Trophoblast cell (in vitro differentiated cells and primary cell): Measurements from ENCODE around the gene MRPS10. TPM values are rescaled to one million over a fixed set of nuclear protein-coding genes. Genes with fewer than 3 reads are reported as not detected.

Experiments used
- DNase-seq, 2 donors: peaks; one replicate each; pipeline ENCODE4 v3.0.0-alpha.2; 2016
- H2AFZ ChIP-seq: 2 replicates; pipeline ENCODE4 v1.6.1; 2013; ENCODE audit warnings: low read length, moderate library complexity, mild to moderate bottlenecking; ENCODE audit not compliant: insufficient read depth, poor library complexity
- H2AK5ac ChIP-seq: 2 replicates; pipeline ENCODE4 v1.6.1; 2013; ENCODE audit warnings: mild to moderate bottlenecking, low read length
- H2BK120ac ChIP-seq: 2 replicates; pipeline ENCODE4 v1.6.1; 2013; ENCODE audit warnings: low read length, mild to moderate bottlenecking, moderate library complexity; ENCODE audit not compliant: insufficient read depth, poor library complexity
- H2BK12ac ChIP-seq: 2 replicates; pipeline ENCODE4 v1.6.1; 2013; ENCODE audit warnings: mild to moderate bottlenecking, low read length, moderate library complexity
- H2BK5ac ChIP-seq: 2 replicates; pipeline ENCODE4 v1.6.1; 2013; ENCODE audit warnings: low read length, low read depth, moderate library complexity, mild to moderate bottlenecking; ENCODE audit not compliant: poor library complexity
- H3K14ac ChIP-seq: 2 replicates; pipeline ENCODE4 v1.6.1; 2013; ENCODE audit warnings: mild to moderate bottlenecking, low read length
- H3K18ac ChIP-seq: 2 replicates; pipeline ENCODE4 v1.6.1; 2013; ENCODE audit warnings: mild to moderate bottlenecking, low read length
- H3K23ac ChIP-seq: 2 replicates; pipeline ENCODE4 v1.6.1; 2013; ENCODE audit warnings: low read length
- H3K27ac ChIP-seq: 2 replicates; pipeline ENCODE4 v1.5.1; 2013; ENCODE audit warnings: low read depth, mild to moderate bottlenecking, inconsistent platforms, low read length, moderate library complexity
- H3K27me3 ChIP-seq: 2 replicates; pipeline ENCODE4 v1.6.1; 2013; ENCODE audit warnings: inconsistent platforms, mild to moderate bottlenecking, low read length, moderate library complexity; ENCODE audit not compliant: insufficient read depth
- H3K36me3 ChIP-seq, 2 experiments: 1 replicate in 1 of 2; 2 replicates in 1 of 2; pipeline ENCODE4 v1.6.1; 2013; ENCODE audit warnings: low read length in 2 of 2, mild to moderate bottlenecking in 2 of 2, moderate library complexity in 1 of 2; ENCODE audit not compliant: insufficient read depth in 2 of 2, control insufficient read depth in 1 of 2
- H3K4ac ChIP-seq: 2 replicates; pipeline ENCODE4 v1.6.1; 2013; ENCODE audit warnings: low read depth, mild to moderate bottlenecking, low read length, moderate library complexity
- H3K4me1 ChIP-seq, 2 experiments: 1 replicate in 1 of 2; 2 replicates in 1 of 2; pipeline ENCODE4 v1.6.1; 2013; ENCODE audit warnings: low read length in 2 of 2, mild to moderate bottlenecking in 2 of 2, moderate library complexity in 1 of 2; ENCODE audit not compliant: insufficient read depth in 2 of 2, control insufficient read depth in 1 of 2
- H3K4me2 ChIP-seq: 2 replicates; pipeline ENCODE4 v1.6.1; 2013; ENCODE audit warnings: inconsistent platforms, mild to moderate bottlenecking, low read length, moderate library complexity
- H3K4me3 ChIP-seq: 2 replicates; pipeline ENCODE4 v1.5.1; 2013; ENCODE audit warnings: mild to moderate bottlenecking, low read depth, low read length, inconsistent platforms
- H3K79me1 ChIP-seq: one replicate; pipeline ENCODE4 v1.6.1; 2013; ENCODE audit warnings: low read length
- H3K79me2 ChIP-seq: 2 replicates; pipeline ENCODE4 v1.6.1; 2013; ENCODE audit warnings: low read length, mild to moderate bottlenecking; ENCODE audit not compliant: control insufficient read depth, insufficient read depth, poor library complexity
- H3K9ac ChIP-seq: 2 replicates; pipeline ENCODE4 v1.6.1; 2013; ENCODE audit warnings: mild to moderate bottlenecking, low read length
- H3K9me3 ChIP-seq: 2 replicates; pipeline ENCODE4 v1.6.1; 2013; ENCODE audit warnings: low read depth, mild to moderate bottlenecking, control low read depth, inconsistent platforms, low read length; ENCODE audit not compliant: insufficient read depth
- H4K12ac ChIP-seq: 2 replicates; pipeline ENCODE4 v1.6.1; 2013; ENCODE audit warnings: low read depth, mild to moderate bottlenecking, low read length, moderate library complexity
- H4K8ac ChIP-seq: 2 replicates; pipeline ENCODE4 v1.6.1; 2013; ENCODE audit warnings: low read depth, mild to moderate bottlenecking, low read length, moderate library complexity
- H4K91ac ChIP-seq: one replicate; pipeline ENCODE4 v1.6.1; 2013; ENCODE audit warnings: low read depth, mild to moderate bottlenecking, low read length, moderate library complexity
- WGBS: extraction: QIAGEN DNeasy Blood & Tissue Kit; methylation state at CpG from one replicate; pipeline ENCODE4 v1.1.7; 2013; ENCODE audit warnings: missing lambda C conversion rate; ENCODE audit not compliant: insufficient read length, insufficient coverage; ENCODE audit errors: extremely low coverage; 5-methylcytosine and 5-hydroxymethylcytosine counted together
- polyA plus RNA-seq: library from polyadenylated mRNA; stranded (reverse); fragments of 200-250 nt; gene quantifications from 2 replicates; pipeline ENCODE4 v1.2.3, GENCODE V29; 2013

MRPS10 gene
- polyA plus RNA-seq = 21.6 and 21.9 TPM in 2 replicates

DNA sequence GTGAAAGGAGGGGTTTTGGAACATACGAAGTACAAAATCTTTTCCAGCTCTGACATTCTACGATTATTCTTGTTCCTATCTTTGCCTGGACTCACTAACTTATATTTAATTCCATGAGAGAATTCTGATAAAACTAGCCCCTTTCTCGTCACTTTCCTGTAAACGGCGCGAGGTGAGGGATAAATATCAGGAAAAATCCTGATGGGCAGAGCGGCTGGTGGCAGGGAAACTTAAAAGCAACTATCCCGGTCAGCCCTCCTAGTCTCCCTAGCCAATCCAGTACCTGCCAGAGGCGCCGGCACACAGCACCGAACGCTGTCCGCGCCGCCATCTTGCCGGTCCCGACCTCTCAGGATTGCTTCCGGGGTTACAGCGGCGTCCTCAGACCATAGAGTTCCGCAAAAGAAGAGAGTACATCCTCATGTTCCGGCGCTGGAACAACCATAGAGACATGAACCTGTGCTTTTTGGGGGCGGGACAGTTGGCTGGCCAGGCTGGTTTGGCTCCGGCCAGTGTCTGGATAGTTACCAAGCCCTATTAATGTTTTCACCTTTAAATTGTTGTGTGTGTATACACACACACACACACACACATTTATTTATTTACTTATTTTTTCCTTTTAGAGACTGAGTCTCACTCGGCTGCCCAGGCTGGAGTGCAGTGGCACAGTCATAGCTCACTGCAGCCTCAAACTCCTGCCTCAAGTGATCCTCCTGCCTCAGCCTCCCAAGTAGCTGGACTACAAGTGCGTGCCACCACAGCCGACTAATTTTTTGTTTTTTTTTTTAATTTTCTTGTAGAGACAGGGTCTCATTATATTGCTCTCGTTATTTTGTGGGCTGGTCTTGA, at the start of gene MRPS10:
MRPS10 (minus strand) TSS at position 343 of the 849 bp plus-strand sequence; CDS start at position 331, 12 bp downstream.
- Histone ChIP-seq H3K79me2 (no peaks in the 10 kb centered on the region), H2AK5ac (no peak within 1 kb of the TSS), H3K27me3 (no peaks in the 10 kb centered on the region), H4K12ac (peak within 1 kb of the TSS; percentile 93), H3K18ac (no peak within 1 kb of the TSS), H4K91ac (peak within 1 kb of the TSS; percentile 51), H3K79me1 (peaks cover 2% of the 10 kb centered on the region), H2AFZ (peak within 1 kb of the TSS; percentile 98), H3K4ac (peak within 1 kb of the TSS; percentile 70), H3K9ac (peak within 1 kb of the TSS; percentile 77), H3K36me3 (peaks cover 4 to 5% of the 10 kb centered on the region in 2 experiments), H2BK5ac (no peak within 1 kb of the TSS), H4K8ac (peak within 1 kb of the TSS; percentile 93), H3K4me2 (peak within 1 kb of the TSS; percentile 98), H3K4me3 (peak within 1 kb of the TSS; percentile 78), H3K4me1 (no peaks in the 10 kb centered on the region), H3K9me3 (peaks cover 1% of the 10 kb centered on the region), H3K27ac (peak within 1 kb of the TSS; percentile 75), H3K14ac (peak within 1 kb of the TSS; percentile 78), H2BK12ac (no peak within 1 kb of the TSS), H3K23ac (no peak within 1 kb of the TSS), H2BK120ac (no peak within 1 kb of the TSS)
- peak; percentile 96 to 97 for DNase-seq
- no CpG with 5 or more reads among the region's 29 CpGs for WGBS

DNA sequence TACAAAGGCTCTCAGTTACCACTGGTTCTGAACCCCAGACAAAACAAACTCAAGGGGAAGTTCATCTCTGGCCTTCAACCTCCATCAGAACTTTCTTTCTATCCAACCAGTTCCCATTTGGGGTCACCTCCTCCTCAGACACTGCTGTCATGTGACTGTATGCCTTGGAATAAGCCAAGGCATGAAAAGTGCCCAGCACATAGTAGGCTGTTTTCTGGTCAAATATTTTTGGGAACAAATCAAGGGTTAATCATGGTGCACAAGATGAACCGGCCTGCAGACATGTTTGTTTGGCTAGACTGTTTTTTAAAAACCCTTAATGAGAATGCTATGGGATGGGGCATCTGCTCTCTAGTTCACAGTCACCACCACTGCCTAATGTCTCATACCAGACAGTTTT, 48.9 kb upstream of the MRPS10 start:
- no peak overlapping the region for H3K4ac ChIP-seq
- WGBS = no CpG with 5 or more reads among the region's 1 CpG
- H3K27me3 ChIP-seq = no peaks in the 10 kb centered on the region

DNA sequence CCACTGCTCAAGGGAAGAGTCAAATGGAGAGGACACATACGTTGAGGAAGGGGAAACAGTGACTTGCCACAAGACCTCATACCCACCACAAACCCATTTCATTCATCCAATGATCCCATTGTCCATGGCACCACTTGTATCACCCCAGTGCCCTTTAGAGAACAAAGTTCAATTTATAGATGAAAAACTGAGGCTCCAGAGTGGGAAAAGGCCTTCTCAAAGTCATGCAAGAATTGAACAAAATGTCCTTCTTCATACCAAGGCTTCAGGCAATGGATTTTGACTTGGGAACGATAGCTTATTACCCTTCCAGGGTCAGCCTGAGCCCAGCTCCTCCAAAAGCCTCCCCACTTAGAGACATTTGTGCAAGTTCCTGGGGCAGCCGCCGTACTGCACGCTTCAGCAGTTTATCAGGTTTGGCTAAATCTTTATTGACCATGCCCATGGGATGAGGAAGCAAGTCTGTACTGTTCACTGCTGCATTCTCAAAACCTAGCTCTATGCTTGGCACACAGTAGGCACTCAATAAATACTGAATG, 47.3 kb upstream of the MRPS10 start:
- no peak overlapping the region for H4K8ac ChIP-seq
- no peak for DNase-seq
- no peak overlapping the region for H3K18ac ChIP-seq
- no CpG with 5 or more reads among the region's 5 CpGs for WGBS
- no peak overlapping the region for H4K12ac ChIP-seq
- no peaks in the 10 kb centered on the region for H3K4me1 ChIP-seq
- H3K4me2 ChIP-seq = no peak overlapping the region
- H3K23ac ChIP-seq = no peak overlapping the region
- no peak overlapping the region for H4K91ac ChIP-seq
- no peaks in the 10 kb centered on the region for H3K9me3 ChIP-seq
- H3K9ac ChIP-seq = no peak overlapping the region
- no peak overlapping the region for H3K4ac ChIP-seq
- no peak overlapping the region for H2BK12ac ChIP-seq
- H3K27me3 ChIP-seq = no peaks in the 10 kb centered on the region
- peaks cover 3 to 5% of the 10 kb centered on the region in 2 experiments for H3K36me3 ChIP-seq
- no peak overlapping the region for H2AK5ac ChIP-seq
- H2AFZ ChIP-seq = no peak overlapping the region
- no peak overlapping the region for H2BK5ac ChIP-seq
- no peaks in the 10 kb centered on the region for H3K79me2 ChIP-seq
- H3K79me1 ChIP-seq = no peaks in the 10 kb centered on the region
- H3K4me3 ChIP-seq = no peak overlapping the region
- no peak overlapping the region for H3K14ac ChIP-seq
- H3K27ac ChIP-seq = no peak overlapping the region
- no peak overlapping the region for H2BK120ac ChIP-seq

More for the DNA sequence above, 48.9 kb upstream of the MRPS10 start:
- H3K4me2 ChIP-seq = no peak overlapping the region
- no peak overlapping the region for H4K12ac ChIP-seq
- H2BK12ac ChIP-seq = no peak overlapping the region
- H3K79me2 ChIP-seq = no peaks in the 10 kb centered on the region
- no peak overlapping the region for H2AFZ ChIP-seq
- no peak overlapping the region for H4K8ac ChIP-seq
- no peak overlapping the region for H2BK5ac ChIP-seq
- no peak overlapping the region for H3K9ac ChIP-seq
- H3K4me1 ChIP-seq = no peaks in the 10 kb centered on the region
- H3K36me3 ChIP-seq = peaks cover 3 to 5% of the 10 kb centered on the region in 2 experiments
- no peak overlapping the region for H3K18ac ChIP-seq
- H2BK120ac ChIP-seq = no peak overlapping the region
- no peak overlapping the region for H3K27ac ChIP-seq
- H3K14ac ChIP-seq = no peak overlapping the region
- no peak for DNase-seq
- H3K9me3 ChIP-seq = no peaks in the 10 kb centered on the region
- H4K91ac ChIP-seq = no peak overlapping the region
- H3K79me1 ChIP-seq = no peaks in the 10 kb centered on the region
- H3K23ac ChIP-seq = no peak overlapping the region
- H2AK5ac ChIP-seq = no peak overlapping the region
- H3K4me3 ChIP-seq = no peak overlapping the region

DNA sequence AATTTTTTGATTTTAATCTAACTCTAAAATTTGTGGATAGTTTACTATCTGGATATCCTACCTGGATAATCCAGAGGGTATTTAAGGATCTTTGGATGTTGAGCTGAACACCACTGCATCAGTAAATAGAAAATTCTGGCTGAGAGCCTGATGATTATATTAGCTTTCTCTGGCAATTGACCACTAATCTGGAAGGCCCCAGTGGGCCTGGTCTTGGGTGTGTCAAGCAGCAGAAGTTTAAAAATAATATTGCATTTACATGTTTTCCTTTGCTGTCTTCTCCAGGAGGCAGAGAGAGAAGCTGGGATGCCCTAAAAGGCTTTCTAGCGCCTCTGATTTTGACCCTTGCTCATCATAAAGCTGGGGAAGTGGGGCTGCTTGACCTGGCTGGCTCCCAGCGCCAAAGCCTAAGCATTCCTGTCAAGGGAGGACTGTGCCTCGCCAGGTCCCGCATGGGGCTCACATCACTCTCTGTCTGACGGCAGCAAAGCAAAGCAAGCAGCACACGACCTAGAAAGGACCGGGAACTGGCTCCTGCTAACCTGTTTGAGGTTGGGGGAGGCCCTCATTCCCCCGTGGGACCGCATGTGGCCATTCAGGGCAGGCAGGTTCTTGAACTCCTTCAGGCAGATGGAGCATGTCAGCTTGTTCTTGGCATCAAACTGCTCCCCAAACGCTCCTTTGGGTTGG, 46.6 kb upstream of the MRPS10 start:
- Histone ChIP-seq H3K79me2 (no peaks in the 10 kb centered on the region), H2AK5ac (no peak overlapping the region), H3K4ac (no peak overlapping the region), H3K27ac (no peak overlapping the region), H2BK5ac (no peak overlapping the region), H3K79me1 (no peaks in the 10 kb centered on the region), H3K4me3 (no peak overlapping the region), H3K9me3 (no peaks in the 10 kb centered on the region), H2BK12ac (no peak overlapping the region), H3K36me3 (peaks cover 3 to 5% of the 10 kb centered on the region in 2 experiments), H4K12ac (no peak overlapping the region), H3K27me3 (no peaks in the 10 kb centered on the region), H4K91ac (no peak overlapping the region), H2BK120ac (no peak overlapping the region), H3K4me2 (no peak overlapping the region), H4K8ac (no peak overlapping the region), H3K14ac (no peak overlapping the region), H3K23ac (no peak overlapping the region), H2AFZ (no peak overlapping the region), H3K4me1 (no peaks in the 10 kb centered on the region), H3K18ac (no peak overlapping the region), H3K9ac (no peak overlapping the region)
- no peak for DNase-seq
- no CpG with 5 or more reads among the region's 10 CpGs for WGBS
